Raji (cell line): Measurements from ENCODE around the gene GNB2.

ENCODE experiments used
- POLR2A ChIP-seq: IDR thresholded peaks from 2 replicates; pipeline ENCODE4 v1.6.1; 2011; ENCODE audit warnings: low read depth, low read length, control low read depth; ENCODE audit not compliant: insufficient read depth

The GNB2 gene

GRCh38 chr7:100673302-100673941 is at the start of gene GNB2:
Gene GNB2 (plus strand): TSS chr7:100673740. CDS start chr7:100676266, 2,526 bp downstream.
- peak; percentile 51 for TF ChIP-seq POLR2A

DNA sequence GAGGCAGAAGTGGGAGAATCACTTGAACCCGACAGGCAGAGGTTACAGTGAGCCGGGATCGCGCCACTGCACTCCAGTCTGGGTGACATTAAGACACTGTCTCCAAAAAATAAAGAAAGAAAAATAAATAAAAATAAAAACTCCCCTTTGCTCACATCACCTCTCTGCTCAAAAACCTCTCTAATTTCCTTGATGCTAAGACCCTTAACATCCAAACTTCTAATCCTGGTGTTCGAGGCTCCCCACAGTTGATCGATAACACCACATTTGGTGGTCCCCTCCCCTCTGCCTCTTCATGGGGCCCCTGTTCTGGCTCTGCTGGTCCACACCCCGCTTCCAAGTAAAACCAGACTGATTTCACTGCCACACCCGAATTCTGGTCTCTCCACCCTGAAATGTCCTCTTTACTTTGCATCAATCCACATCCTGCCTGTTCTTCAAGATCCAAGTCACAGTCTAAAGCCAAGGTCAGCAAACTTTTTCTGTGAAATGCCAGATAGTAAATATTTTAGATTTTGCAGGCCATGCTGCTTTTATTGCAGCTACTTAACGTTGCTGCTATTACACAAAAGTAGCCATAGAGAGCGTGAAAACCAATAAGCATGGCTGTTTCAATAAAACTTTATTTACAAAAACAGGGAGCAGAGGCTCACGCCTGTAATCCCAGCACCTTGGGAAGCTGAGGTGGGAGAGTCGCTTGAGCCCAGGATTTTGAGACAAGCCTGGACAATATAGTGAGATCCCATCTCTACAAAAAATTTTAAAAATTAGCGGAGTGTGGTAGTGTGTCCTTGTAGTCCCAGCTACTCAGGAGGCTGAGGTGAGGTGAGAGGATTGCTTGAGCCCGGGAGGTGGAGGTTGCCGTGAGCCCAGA is 49.4 kb upstream of the GNB2 start:
- TF ChIP-seq POLR2A = no peak

DNA sequence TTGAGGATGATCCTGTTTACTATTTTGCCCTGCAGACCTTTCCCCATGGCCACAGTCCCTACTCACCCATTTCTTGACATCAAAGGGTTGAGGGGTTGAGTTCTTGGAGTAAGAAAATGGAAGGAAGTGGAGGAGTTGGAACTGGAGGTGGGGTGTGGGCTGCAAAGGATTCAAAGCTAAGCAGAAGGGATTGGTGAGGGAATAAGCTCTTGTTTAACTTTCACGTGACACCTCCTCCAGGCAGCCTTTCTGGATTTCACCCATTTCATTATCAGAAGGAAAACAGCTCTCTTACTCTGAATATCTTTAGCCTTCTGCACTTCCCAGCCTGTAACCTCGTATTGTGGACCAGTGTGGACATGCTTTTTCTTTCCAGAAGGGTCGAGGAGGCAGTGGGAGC is 47.5 kb upstream of the GNB2 start:
- TF ChIP-seq POLR2A = no peak

- peak; percentile 60; the same call in 1 of the 2 replicates for TF ChIP-seq POLR2A
These were observed 46.9 kb upstream of the GNB2 start for GRCh38 chr7:100626530-100627237.

GRCh38 chr7:100627238-100627549 is 46.3 kb upstream of the GNB2 start:
- no peak for TF ChIP-seq POLR2A

GRCh38 chr7:100629117-100629716 is 44.3 kb upstream of the GNB2 start:
- no peak for TF ChIP-seq POLR2A

- TF ChIP-seq POLR2A = no peak
These were observed 43.5 kb upstream of the GNB2 start for GRCh38 chr7:100630066-100630465.

DNA sequence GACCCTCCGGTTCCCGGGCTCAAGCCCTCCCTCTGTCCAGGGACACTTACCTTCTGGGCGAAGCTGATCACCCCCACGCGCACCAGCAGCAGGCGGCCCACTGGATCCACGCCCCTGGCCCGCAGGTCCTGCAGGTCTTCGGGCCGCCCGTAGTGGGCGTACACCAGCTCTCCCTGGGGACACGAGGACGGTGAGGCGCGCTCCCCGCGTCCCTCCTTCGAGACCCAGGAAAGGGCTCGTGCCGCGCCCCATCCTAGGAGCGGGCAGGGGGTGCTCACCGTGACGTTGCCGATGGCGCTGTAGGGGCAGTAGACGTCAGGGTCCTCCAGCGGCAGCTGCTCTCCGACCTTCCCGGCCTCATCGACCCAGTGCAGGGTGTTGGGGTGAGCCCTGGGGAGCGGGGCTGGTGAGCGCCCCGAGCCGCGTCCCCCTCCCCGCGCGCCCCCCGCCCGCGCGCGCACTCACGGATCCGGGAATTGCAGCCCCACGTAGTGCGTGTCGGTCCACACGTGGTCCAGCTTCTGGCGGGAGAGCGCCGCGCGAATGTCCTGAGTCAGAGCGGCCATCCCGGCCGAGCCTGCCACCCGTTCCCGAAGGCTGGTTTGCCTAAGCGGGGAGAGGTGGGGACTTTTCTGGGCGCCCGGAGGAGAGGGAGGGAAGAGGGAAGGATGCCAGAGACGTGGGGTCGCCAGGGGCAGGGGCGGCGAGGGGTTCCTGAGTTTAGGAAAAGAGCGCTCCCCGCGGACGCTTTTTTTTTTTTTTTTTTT is 40.4 kb upstream of the GNB2 start:
- no peak for TF ChIP-seq POLR2A

DNA sequence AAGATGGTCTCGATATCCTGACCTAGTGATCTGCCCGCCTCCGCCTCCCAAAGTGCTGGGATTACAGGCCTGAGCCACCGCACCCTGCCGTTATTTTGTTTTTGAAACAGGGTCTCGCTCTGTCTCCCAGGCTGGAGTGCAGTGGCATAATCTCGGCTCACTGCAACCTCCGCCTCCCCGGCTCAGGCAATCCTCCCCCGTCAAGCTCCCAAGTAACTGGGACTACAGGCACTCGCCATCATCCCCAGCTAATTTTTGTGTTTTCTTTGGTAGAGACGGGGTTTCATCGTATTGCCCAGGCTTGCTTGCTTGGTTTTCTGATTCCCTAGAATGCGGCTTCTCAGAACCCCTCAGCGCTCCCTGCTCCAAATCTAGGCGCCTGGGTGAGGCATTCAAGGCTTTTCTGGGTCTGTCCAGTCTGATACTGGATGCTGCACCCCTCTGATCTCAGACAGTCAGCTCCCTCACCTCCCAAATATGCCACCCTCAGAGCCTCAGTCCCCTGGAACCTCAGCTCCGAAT is 33.5 kb upstream of the GNB2 start:
- TF ChIP-seq POLR2A = no peak

- no peak for TF ChIP-seq POLR2A
These were observed 32.8 kb upstream of the GNB2 start for GRCh38 chr7:100640517-100641440.

- TF ChIP-seq POLR2A = no peak
These were observed 32.1 kb upstream of the GNB2 start, which contains the start of gene TFR2 for GRCh38 chr7:100641463-100641859. Gene TFR2 (minus strand): TSS chr7:100641552. CDS start chr7:100641509, 43 bp downstream.

GRCh38 chr7:100641860-100642533 is 31.5 kb upstream of the GNB2 start:
- no peak for TF ChIP-seq POLR2A

DNA sequence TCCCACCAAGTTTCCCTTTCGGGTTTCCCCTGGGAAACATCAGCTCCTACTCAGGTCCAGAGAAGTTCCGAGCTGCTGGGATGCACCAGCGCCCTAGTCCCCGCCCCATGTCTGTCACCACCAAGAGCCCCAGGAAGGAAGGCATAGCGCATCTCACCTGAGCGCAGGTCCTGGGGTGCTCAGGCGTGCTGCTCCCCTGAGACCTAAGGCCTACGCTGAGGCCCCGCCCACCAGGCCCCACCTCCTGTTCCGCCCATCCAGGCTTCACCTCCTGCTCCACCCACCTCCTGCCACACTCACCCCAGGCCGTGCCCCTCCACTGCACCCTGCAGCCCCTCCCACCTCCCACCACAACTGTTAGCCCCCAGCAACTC is 31.0 kb upstream of the GNB2 start:
- no peak for TF ChIP-seq POLR2A
